Retinal pigment epithelial cell (primary cell): ENCODE data around the gene SPTSSB.

ENCODE experiments used
- DNase-seq: peaks from one replicate; pipeline ENCODE4 v3.0.0-alpha.2; 2010; ENCODE audit warnings: low read depth
- H3K4me3 ChIP-seq: 2 replicates; pipeline ENCODE4 v1.5.1; 2011; ENCODE audit warnings: mild to moderate bottlenecking, low read length, control low read depth, moderate library complexity
- CTCF ChIP-seq: conservative IDR thresholded peaks from 2 replicates; pipeline ENCODE4 v1.5.1; 2011; ENCODE audit warnings: low read depth, low read length, control low read depth, inconsistent platforms

SPTSSB gene

GRCh38 chr3:161371441-161372320 lies at the start of gene SPTSSB:
Gene SPTSSB (minus strand): TSS chr3:161371517. CDS start chr3:161346323, 25,194 bp downstream.
- no peak for DNase-seq
- peak; percentile 55 for TF ChIP-seq CTCF
- H3K4me3 ChIP-seq = peak within 1 kb of the TSS; percentile 61

GRCh38 chr3:161420746-161421145 lies 49.4 kb upstream of the SPTSSB start:
- no peak overlapping the region for H3K4me3 ChIP-seq
- TF ChIP-seq CTCF = no peak
- no peak for DNase-seq

GRCh38 chr3:161419555-161420333 lies 48.4 kb upstream of the SPTSSB start:
- TF ChIP-seq CTCF = no peak
- no peak overlapping the region for H3K4me3 ChIP-seq
- DNase-seq = no peak

- no peak overlapping the region for H3K4me3 ChIP-seq
- no peak for TF ChIP-seq CTCF
- DNase-seq = peak; percentile 66
Observed at GRCh38 chr3:161415506-161416231, 44.4 kb upstream of the SPTSSB start.

GRCh38 chr3:161414907-161415306 lies 43.6 kb upstream of the SPTSSB start:
- no peak for DNase-seq
- H3K4me3 ChIP-seq = no peak overlapping the region
- no peak for TF ChIP-seq CTCF

GRCh38 chr3:161413855-161414210 lies 42.5 kb upstream of the SPTSSB start:
- no peak for DNase-seq
- H3K4me3 ChIP-seq = no peak overlapping the region
- no peak for TF ChIP-seq CTCF
